HUES64 (cell line): Measurements from ENCODE around the gene ARX.

Experiments
- H3K27ac ChIP-seq: 2 replicates; pipeline ENCODE4 v1.7.0; 2013; ENCODE audit warnings: low read depth, low read length, inconsistent platforms
- H3K27me3 ChIP-seq: 2 replicates; pipeline ENCODE4 v1.6.1; 2013; ENCODE audit warnings: mild to moderate bottlenecking, low read length; ENCODE audit not compliant: insufficient read depth
- H3K36me3 ChIP-seq: 2 replicates; pipeline ENCODE4 v1.6.1; 2013; ENCODE audit warnings: mild to moderate bottlenecking, low read length; ENCODE audit not compliant: insufficient read depth
- H3K4me1 ChIP-seq: 2 replicates; pipeline ENCODE4 v1.6.1; 2013; ENCODE audit warnings: mild to moderate bottlenecking, low read length, moderate library complexity; ENCODE audit not compliant: insufficient read depth
- H3K4me3 ChIP-seq: 2 replicates; pipeline ENCODE4 v1.5.1; 2013; ENCODE audit warnings: mild to moderate bottlenecking, low read length, moderate library complexity
- H3K9ac ChIP-seq: 2 replicates; pipeline ENCODE4 v1.6.1; 2013; ENCODE audit warnings: mild to moderate bottlenecking, low read depth, low read length
- H3K9me3 ChIP-seq: 2 replicates; pipeline ENCODE4 v1.6.1; 2013; ENCODE audit warnings: low read depth, low read length; ENCODE audit not compliant: insufficient read depth
- whole genome bisulfite sequencing: fragments of 150-250, 120-280 bp; methylation state at CpG from one replicate; pipeline ENCODE4 v1.1.7; 2013; ENCODE audit warnings: missing lambda C conversion rate; 5-methylcytosine and 5-hydroxymethylcytosine counted together

Gene ARX

GRCh38 chrX:24993879-24994278 is 21.9 kb downstream of the ARX start:
- H3K4me1 ChIP-seq, result peaks cover 40% of the 10 kb centered on the region
- H3K27me3 ChIP-seq, result peaks cover 22% of the 10 kb centered on the region
- H3K27ac ChIP-seq, result no peak overlapping the region
- 25% methylated on average over 8 of the region's 8 CpGs for whole genome bisulfite sequencing
- no peaks in the 10 kb centered on the region for H3K36me3 ChIP-seq
- H3K9me3 ChIP-seq, result no peaks in the 10 kb centered on the region
- H3K9ac ChIP-seq, result no peak overlapping the region
- no peak overlapping the region for H3K4me3 ChIP-seq

GRCh38 chrX:24990535-24990934 is 25.2 kb downstream of the ARX start:
- Histone ChIP-seq H3K27ac (no peak overlapping the region), H3K4me1 (peaks cover 21% of the 10 kb centered on the region), H3K36me3 (no peaks in the 10 kb centered on the region), H3K4me3 (no peak overlapping the region), H3K9ac (no peak overlapping the region), H3K27me3 (no peaks in the 10 kb centered on the region), H3K9me3 (no peaks in the 10 kb centered on the region)
- 25% methylated on average over 6 of the region's 8 CpGs for WGBS

- H3K9me3 ChIP-seq, result no peaks in the 10 kb centered on the region
- H3K36me3 ChIP-seq, result no peaks in the 10 kb centered on the region
- peaks cover 8% of the 10 kb centered on the region for H3K4me1 ChIP-seq
- WGBS, result 95% methylated on average over 4 of the region's 4 CpGs
- no peaks in the 10 kb centered on the region for H3K27me3 ChIP-seq
- no peak overlapping the region for H3K27ac ChIP-seq
- no peak overlapping the region for H3K9ac ChIP-seq
- no peak overlapping the region for H3K4me3 ChIP-seq
Observed at GRCh38 chrX:24988314-24988713, 27.5 kb downstream of the ARX start.

GRCh38 chrX:24987731-24988130 is 28.0 kb downstream of the ARX start:
- H3K36me3 ChIP-seq, result no peaks in the 10 kb centered on the region
- H3K4me1 ChIP-seq, result peaks cover 8% of the 10 kb centered on the region; the same call in 1 of the 2 replicates
- WGBS, result 100% methylated on average over 1 of the region's 4 CpGs
- H3K27ac ChIP-seq, result no peak overlapping the region
- H3K4me3 ChIP-seq, result no peak overlapping the region
- no peak overlapping the region for H3K9ac ChIP-seq
- H3K27me3 ChIP-seq, result no peaks in the 10 kb centered on the region
- no peaks in the 10 kb centered on the region for H3K9me3 ChIP-seq

GRCh38 chrX:24985120-24985519 is 30.6 kb downstream of the ARX start:
- H3K36me3 ChIP-seq, result no peaks in the 10 kb centered on the region
- H3K4me1 ChIP-seq, result no peaks in the 10 kb centered on the region; the same call in 1 of the 2 replicates
- no peaks in the 10 kb centered on the region for H3K27me3 ChIP-seq
- H3K9ac ChIP-seq, result no peak overlapping the region
- H3K4me3 ChIP-seq, result no peak overlapping the region
- WGBS, result 90% methylated on average over 1 of the region's 1 CpG
- H3K9me3 ChIP-seq, result no peaks in the 10 kb centered on the region
- no peak overlapping the region for H3K27ac ChIP-seq

GRCh38 chrX:24983931-24984330 is 31.8 kb downstream of the ARX start:
- Histone ChIP-seq H3K27me3 (no peaks in the 10 kb centered on the region), H3K36me3 (no peaks in the 10 kb centered on the region), H3K27ac (no peak overlapping the region), H3K9ac (no peak overlapping the region), H3K9me3 (no peaks in the 10 kb centered on the region), H3K4me3 (no peak overlapping the region), H3K4me1 (no peaks in the 10 kb centered on the region; the same call in 1 of the 2 replicates)
- 80% methylated on average over 1 of the region's 3 CpGs for WGBS

- no peaks in the 10 kb centered on the region for H3K9me3 ChIP-seq
- H3K27me3 ChIP-seq, result no peaks in the 10 kb centered on the region
- no peaks in the 10 kb centered on the region; the same call in 1 of the 2 replicates for H3K4me1 ChIP-seq
- WGBS, result 65% methylated on average over 4 of the region's 5 CpGs
- H3K36me3 ChIP-seq, result no peaks in the 10 kb centered on the region
- no peak overlapping the region for H3K27ac ChIP-seq
- H3K4me3 ChIP-seq, result no peak overlapping the region
- no peak overlapping the region for H3K9ac ChIP-seq
Observed at GRCh38 chrX:24982306-24982965, 33.3 kb downstream of the ARX start.

- no peak overlapping the region for H3K9ac ChIP-seq
- no peaks in the 10 kb centered on the region; the same call in 1 of the 2 replicates for H3K4me1 ChIP-seq
- no peaks in the 10 kb centered on the region for H3K27me3 ChIP-seq
- WGBS, result 94% methylated on average over 3 of the region's 3 CpGs
- no peak overlapping the region for H3K27ac ChIP-seq
- H3K36me3 ChIP-seq, result no peaks in the 10 kb centered on the region
- H3K4me3 ChIP-seq, result no peak overlapping the region
- H3K9me3 ChIP-seq, result no peaks in the 10 kb centered on the region
Observed at GRCh38 chrX:24981030-24981429, 34.7 kb downstream of the ARX start.

GRCh38 chrX:24979081-24979480 is 36.7 kb downstream of the ARX start:
- Histone ChIP-seq H3K9me3 (no peaks in the 10 kb centered on the region), H3K36me3 (no peaks in the 10 kb centered on the region), H3K27ac (no peak overlapping the region), H3K9ac (no peak overlapping the region), H3K27me3 (no peaks in the 10 kb centered on the region), H3K4me3 (no peak overlapping the region), H3K4me1 (no peaks in the 10 kb centered on the region; the same call in 1 of the 2 replicates)
- 95% methylated on average over 3 of the region's 3 CpGs for WGBS

- no peaks in the 10 kb centered on the region for H3K9me3 ChIP-seq
- H3K4me1 ChIP-seq, result no peaks in the 10 kb centered on the region
- H3K4me3 ChIP-seq, result no peak overlapping the region
- no peaks in the 10 kb centered on the region for H3K36me3 ChIP-seq
- no peak overlapping the region for H3K27ac ChIP-seq
- WGBS, result 89% methylated on average over 5 of the region's 5 CpGs
- H3K9ac ChIP-seq, result no peak overlapping the region
- H3K27me3 ChIP-seq, result no peaks in the 10 kb centered on the region
Observed at GRCh38 chrX:24969812-24970211, 46.0 kb downstream of the ARX start.

GRCh38 chrX:24965372-24965771 is 50.4 kb downstream of the ARX start:
- Histone ChIP-seq H3K27ac (no peak overlapping the region), H3K4me3 (no peak overlapping the region), H3K36me3 (no peaks in the 10 kb centered on the region), H3K9ac (no peak overlapping the region), H3K9me3 (no peaks in the 10 kb centered on the region), H3K27me3 (no peaks in the 10 kb centered on the region), H3K4me1 (peaks cover 9% of the 10 kb centered on the region; the same call in 1 of the 2 replicates)
- no CpG with 5 or more reads among the region's 1 CpG for WGBS

- Histone ChIP-seq H3K36me3 (no peaks in the 10 kb centered on the region), H3K27ac (no peak overlapping the region), H3K4me1 (peaks cover 9% of the 10 kb centered on the region; the same call in 1 of the 2 replicates), H3K4me3 (no peak overlapping the region), H3K27me3 (no peaks in the 10 kb centered on the region), H3K9ac (no peak overlapping the region), H3K9me3 (no peaks in the 10 kb centered on the region)
- WGBS, result 55% methylated on average over 1 of the region's 2 CpGs
Observed at GRCh38 chrX:24963823-24964222, 51.9 kb downstream of the ARX start.
